Endothelial cell (in vitro differentiated cells): Measurements from ENCODE around the gene IFNA5. TPM values are rescaled to one million over a fixed set of nuclear protein-coding genes. Genes with fewer than 3 reads are reported as not detected.

Experiments
- DNase-seq: peaks from one replicate; pipeline ENCODE4 v3.0.0; 2021; ENCODE audit warnings: low spot score
- H3K27ac Mint-ChIP-seq: one replicate; pipeline ENCODE4 v1.8.0; 2021; ENCODE audit warnings: mixed read lengths, inconsistent platforms; ENCODE audit not compliant: unreplicated experiment
- H3K27me3 Mint-ChIP-seq: one replicate; pipeline ENCODE4 v1.8.0; 2021; ENCODE audit warnings: mild to moderate bottlenecking, moderate library complexity, mixed read lengths, inconsistent platforms; ENCODE audit not compliant: unreplicated experiment
- H3K36me3 Mint-ChIP-seq: one replicate; pipeline ENCODE4 v1.8.0; 2021; ENCODE audit warnings: mild to moderate bottlenecking, low read depth, mixed read lengths, inconsistent platforms; ENCODE audit not compliant: unreplicated experiment
- H3K4me1 Mint-ChIP-seq: one replicate; pipeline ENCODE4 v1.8.0; 2021; ENCODE audit warnings: mild to moderate bottlenecking, mixed read lengths, inconsistent platforms; ENCODE audit not compliant: unreplicated experiment
- H3K4me3 Mint-ChIP-seq: one replicate; pipeline ENCODE4 v1.8.0; 2021; ENCODE audit warnings: mild to moderate bottlenecking, mixed read lengths, inconsistent platforms; ENCODE audit not compliant: unreplicated experiment
- H3K9me3 Mint-ChIP-seq: one replicate; pipeline ENCODE4 v1.8.0; 2021; ENCODE audit warnings: mixed read lengths, inconsistent platforms; ENCODE audit not compliant: unreplicated experiment
- CTCF ChIP-seq: fragments of 200-600 bp; sonication (generic); IDR thresholded peaks from one replicate; pipeline ENCODE4 v1.5.0; 2021; ENCODE audit warnings: antibody characterized with exemption; ENCODE audit not compliant: unreplicated experiment
- total RNA-seq: library from RNA; stranded (reverse); fragmentation: NEBNext Ultra II Directional; extraction: Animal tissue kit (Norgen Biotek cat#: 25700); gene quantifications from one replicate; pipeline ENCODE4 v1.2.1, GENCODE V29; 2021; ENCODE audit not compliant: unreplicated experiment

The IFNA5 gene
- total RNA-seq, 1 donor from 2014 or later: not detected

- no peak for TF ChIP-seq CTCF
- peak within 1 kb of the TSS; percentile 94 for H3K27ac Mint-ChIP-seq
- H3K4me1 Mint-ChIP-seq: peaks cover 29% of the 10 kb centered on the region
- no peaks in the 10 kb centered on the region for H3K9me3 Mint-ChIP-seq
- peaks cover 13% of the 10 kb centered on the region for H3K36me3 Mint-ChIP-seq
- peak within 1 kb of the TSS; percentile 94 for H3K4me3 Mint-ChIP-seq
- peak; percentile 87 for DNase-seq
- peaks cover 1% of the 10 kb centered on the region for H3K27me3 Mint-ChIP-seq
Measured at GRCh38 chr9:21334701-21335632, 29.9 kb upstream of the IFNA5 start, which contains the start of gene KLHL9. Gene KLHL9 (minus strand): TSS chr9:21335404. CDS start chr9:21334859, 545 bp downstream.

GRCh38 chr9:21333226-21333625, 28.1 kb upstream of the IFNA5 start:
- no peak for TF ChIP-seq CTCF
- Mint-ChIP-seq H3K27ac (no peak overlapping the region), H3K4me3 (peak overlapping the region; percentile 94), H3K9me3 (no peaks in the 10 kb centered on the region), H3K36me3 (peaks cover 13% of the 10 kb centered on the region), H3K4me1 (peaks cover 30% of the 10 kb centered on the region), H3K27me3 (peaks cover 1% of the 10 kb centered on the region)
- no peak for DNase-seq

GRCh38 chr9:21331676-21332402, 26.7 kb upstream of the IFNA5 start:
- no peak for DNase-seq
- Mint-ChIP-seq H3K4me3 (no peak overlapping the region), H3K27me3 (no peaks in the 10 kb centered on the region), H3K27ac (no peak overlapping the region), H3K9me3 (no peaks in the 10 kb centered on the region), H3K4me1 (peaks cover 30% of the 10 kb centered on the region), H3K36me3 (peaks cover 13% of the 10 kb centered on the region)
- no peak for TF ChIP-seq CTCF

DNA sequence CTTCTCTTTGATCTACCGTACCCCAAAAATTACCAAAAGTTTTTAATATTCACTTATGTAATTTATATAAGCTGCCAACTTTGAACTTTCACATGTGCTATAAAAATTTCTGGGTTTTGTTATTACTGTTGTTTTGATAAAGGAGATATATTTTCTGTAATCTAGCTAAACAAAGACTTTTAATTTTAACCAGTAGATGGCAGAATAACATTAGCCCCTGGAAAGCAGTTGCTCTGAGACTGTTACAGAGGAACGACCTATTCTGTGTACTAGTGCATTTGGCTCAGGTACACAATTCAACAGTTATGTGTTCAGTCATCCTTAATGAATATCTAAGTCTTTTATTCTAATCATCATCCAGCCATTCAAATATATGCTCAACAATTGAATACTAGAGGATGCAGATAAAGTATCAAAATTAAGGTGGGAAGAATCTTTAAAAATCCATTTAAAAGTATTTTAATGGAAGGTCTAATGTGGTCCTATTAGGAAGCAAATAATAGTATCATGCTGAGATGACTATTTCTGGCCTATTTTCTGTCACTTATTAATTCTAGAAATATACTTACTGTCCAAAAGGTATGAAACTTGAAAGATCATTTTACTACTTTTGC, 21.5 kb upstream of the IFNA5 start:
- Mint-ChIP-seq H3K4me1 (peaks cover 6% of the 10 kb centered on the region), H3K4me3 (no peak overlapping the region), H3K27ac (no peak overlapping the region), H3K36me3 (peaks cover 8% of the 10 kb centered on the region), H3K9me3 (no peaks in the 10 kb centered on the region), H3K27me3 (no peaks in the 10 kb centered on the region)
- no peak for DNase-seq
- peak; percentile 65 for TF ChIP-seq CTCF
